Stimulated activated naive CD4-positive, alpha-beta T cell treated with Interleukin-2 at 50 U/mL for 16 hours (primary cell): ENCODE results near the gene SMCHD1.

ENCODE experiments used
- DNase-seq: peaks from one replicate; lab custom pipeline; 2025; lab: John Stamatoyannopoulos, UW

SMCHD1 gene

DNA sequence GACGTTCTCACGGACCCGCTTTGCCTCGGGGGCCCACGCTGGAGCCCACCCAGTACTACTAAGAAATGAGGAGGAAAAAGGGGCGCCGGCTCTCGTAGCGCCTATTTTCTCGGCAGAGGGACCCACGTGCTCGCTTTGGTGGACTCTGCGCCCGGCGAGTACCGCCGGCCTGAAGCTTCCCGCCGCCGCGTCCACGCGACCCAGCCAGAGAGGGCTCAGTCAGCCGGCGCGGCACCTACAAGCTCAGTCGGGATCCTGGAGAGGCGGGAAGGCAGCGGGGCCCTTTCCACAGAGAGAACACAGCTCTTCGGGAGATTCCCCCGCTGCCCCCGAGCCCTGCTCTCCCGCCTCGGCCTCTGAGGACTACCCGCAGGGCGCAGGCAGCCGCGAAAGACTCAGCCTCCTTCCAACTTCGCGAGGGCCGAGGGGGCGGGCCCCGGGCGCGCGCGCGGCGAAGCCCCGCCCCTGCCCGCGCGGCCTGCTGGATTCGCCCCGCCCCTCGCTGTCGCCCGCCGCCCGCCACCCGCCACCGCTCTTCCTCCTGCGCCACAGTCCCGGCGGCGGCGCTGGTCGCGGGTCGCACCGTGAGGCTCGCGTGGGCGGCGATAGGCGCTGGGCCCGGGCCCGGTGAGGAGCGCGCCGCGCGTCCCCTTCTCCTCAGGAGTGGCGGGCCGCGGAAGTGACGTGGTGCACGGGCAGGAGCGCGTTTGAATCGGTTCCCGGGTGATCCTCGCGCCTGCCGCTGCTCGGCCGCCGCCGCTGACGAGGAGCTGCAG is at the start of gene SMCHD1:
TSS of gene SMCHD1 (plus strand) at position 549 of the 776 bp plus-strand sequence. CDS start 350 bp downstream, outside the sequence.
- peak; percentile 88 for DNase-seq

GRCh38 chr18:2606335-2606734 is 49.2 kb upstream of the SMCHD1 start:
- DNase-seq = no peak

- no peak for DNase-seq
Observed at GRCh38 chr18:2609604-2610003, 45.9 kb upstream of the SMCHD1 start.

- DNase-seq = no peak
Observed at GRCh38 chr18:2610549-2610948, 45.0 kb upstream of the SMCHD1 start.

DNA sequence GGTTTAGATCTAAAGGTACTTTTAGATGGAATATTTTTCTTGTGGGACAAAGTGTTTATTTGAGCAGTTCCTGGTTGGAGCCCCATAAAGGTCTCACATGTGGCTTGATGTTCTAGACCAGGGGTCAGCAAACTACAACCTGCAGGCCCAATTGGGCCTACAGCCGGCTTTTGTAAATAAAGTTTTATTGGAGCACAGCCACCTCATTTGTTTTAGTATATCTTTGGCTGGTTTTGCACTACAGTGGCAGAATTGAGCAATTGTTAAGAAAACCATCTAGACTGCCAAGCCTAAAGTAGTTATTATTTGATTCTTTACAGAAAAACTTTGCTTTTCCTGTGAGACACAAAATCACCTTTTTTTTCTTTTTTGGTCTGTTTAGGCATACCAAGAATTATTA is 42.5 kb upstream of the SMCHD1 start:
- no peak for DNase-seq

DNA sequence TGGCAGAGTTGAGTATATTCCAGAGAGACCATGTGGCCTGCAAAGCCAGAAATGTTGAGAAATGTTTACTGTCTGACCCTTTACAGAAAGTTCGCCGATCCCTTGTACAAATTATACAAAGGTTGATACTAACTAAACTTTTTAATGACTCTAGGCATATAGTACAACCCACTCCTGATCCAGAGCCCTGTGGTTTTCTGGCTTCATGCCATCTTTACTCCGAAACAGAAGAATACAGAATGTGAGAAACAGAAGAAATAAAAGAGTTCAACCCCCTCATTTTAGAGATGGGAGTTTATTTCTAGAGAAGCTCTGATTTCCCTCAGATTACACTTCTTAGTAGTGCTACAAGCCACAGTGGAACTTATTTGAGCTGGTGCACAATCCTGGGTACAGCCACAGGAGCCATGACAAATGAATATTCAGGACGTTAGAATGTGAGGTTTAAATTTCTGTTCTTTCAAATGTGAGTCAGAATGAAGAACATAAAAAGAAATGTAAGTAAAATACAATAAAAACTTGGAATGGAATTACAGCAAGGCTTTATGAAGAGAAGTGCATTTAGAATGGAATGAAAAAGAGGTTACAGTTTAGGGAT is 38.0 kb upstream of the SMCHD1 start:
- DNase-seq = no peak

- no peak for DNase-seq
Observed at GRCh38 chr18:2618009-2618408, 37.5 kb upstream of the SMCHD1 start.

GRCh38 chr18:2625217-2625616 is 30.3 kb upstream of the SMCHD1 start:
- no peak for DNase-seq

DNA sequence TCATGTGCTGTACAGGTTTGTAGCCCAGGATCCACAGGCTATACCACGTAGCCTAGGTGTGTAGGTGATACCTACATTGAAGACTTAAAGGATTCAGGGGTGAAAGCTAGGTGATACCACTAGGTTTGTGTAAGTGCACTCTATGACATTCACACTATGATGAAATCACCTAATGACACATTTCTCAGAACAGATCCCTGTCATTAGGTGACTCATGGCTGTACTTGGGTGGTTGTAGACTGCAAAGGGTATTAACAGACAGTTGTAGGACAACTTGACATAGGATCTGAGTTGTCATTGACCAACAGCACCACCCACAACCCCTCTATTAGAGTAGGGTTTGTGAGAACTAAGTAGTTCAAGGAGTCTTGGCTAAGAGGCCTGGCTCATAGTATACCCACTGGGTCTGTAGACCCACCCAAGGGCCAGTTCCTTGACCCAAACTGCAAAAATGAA is 27.7 kb upstream of the SMCHD1 start:
- DNase-seq = peak; percentile 27

GRCh38 chr18:2629003-2629402 is 26.5 kb upstream of the SMCHD1 start:
- no peak for DNase-seq

GRCh38 chr18:2635586-2635985 is 19.9 kb upstream of the SMCHD1 start:
- no peak for DNase-seq

DNA sequence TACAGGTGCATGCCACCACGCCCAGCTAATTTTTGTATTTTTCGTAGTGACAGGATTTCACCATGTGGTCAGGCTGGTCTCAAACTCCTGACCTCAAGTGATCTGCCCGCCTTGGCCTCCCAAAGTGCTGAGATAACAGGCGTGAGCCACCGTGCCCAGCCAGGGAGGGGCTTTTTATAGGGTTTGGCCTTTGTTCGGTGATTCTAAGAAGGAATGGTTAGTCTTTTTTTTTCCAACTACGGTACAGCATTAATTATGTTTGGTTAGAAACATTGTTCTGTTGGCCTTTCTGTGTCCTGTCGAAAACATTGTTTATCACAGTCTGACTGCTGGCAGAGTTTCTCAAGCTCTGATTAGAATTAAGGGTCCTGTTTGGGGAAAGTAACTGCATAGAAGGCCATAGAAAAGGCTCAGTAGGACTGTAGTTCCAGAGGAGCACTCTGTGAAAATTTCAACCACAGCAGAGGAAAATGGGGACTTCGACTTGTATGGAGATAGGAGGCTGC is 19.3 kb upstream of the SMCHD1 start:
- DNase-seq = no peak

DNA sequence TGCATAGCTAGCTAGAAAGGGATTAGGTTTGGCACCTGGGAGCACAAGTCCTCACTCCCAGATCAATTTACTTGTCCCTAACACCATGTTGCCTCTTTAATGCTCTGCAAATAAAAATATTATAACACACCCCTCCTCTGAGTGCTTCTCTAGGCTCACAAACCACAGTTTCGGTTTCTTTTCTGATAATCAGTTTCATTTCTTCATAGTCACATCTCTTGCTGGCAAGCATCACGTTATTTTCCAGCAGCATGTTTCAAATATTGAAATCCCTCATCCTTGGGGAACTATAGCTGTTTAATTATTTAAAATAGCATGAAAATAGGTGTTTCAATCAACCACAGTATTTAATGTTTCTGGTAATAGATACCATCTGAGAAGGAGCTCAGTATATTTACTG is 13.9 kb upstream of the SMCHD1 start:
- DNase-seq = no peak

- no peak for DNase-seq
Observed at GRCh38 chr18:2642771-2643170, 12.8 kb upstream of the SMCHD1 start.

DNA sequence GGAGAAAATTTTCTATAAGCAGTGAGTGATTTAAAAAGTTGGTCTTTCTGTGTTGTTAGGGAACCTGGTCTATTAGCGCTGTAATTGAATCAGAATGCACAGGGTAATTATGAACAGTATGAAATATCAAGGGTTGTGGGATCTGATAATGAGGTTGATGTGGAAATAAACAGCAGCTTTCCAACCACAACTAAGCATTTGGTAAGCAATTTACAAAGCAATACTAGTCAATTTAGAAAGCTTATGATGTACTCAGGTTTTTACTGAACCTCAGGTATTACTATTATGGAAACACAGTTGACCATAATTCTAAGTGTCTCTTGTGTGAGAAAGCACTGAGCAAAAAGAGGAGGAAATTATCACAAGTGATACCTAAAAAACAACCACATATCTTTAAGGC is 11.0 kb upstream of the SMCHD1 start:
- DNase-seq = no peak

DNA sequence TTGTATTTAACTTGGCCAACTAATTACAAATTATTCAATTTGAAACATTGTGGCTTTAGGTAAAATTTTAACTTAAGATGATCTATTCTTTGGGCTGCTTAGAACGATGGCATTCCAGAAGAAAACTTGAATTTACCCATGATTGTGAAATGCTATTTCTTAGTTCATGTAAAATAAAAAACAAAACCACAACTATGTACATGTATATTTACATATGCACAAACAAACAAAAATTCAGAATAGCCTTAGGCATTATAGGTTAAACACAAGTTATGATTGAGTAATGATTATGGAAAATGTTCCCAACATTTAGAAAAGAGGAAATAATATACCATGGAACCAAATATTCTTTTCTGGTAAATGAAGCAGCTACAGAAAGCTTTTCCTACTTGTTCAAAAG is 3.5 kb upstream of the SMCHD1 start:
- DNase-seq = no peak

DNA sequence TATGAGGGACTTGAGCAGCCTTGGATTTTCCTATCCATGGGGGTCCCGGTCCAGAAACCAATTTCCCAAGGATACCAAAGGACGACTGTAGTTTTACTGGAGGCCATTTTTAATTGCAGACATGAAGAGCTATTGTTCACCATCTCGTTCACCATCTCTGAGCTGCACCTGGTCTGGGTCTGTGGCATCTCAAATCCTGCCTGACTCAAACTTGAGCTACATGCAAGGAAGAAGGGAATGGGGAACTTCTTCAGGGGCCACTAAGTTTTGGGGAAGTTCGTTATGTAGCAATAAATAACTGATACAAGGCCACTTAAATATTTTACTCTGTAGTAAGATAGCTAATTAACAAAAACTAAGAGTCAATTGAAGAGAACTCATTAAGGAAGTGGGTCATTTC is 2.1 kb upstream of the SMCHD1 start:
- no peak for DNase-seq

DNA sequence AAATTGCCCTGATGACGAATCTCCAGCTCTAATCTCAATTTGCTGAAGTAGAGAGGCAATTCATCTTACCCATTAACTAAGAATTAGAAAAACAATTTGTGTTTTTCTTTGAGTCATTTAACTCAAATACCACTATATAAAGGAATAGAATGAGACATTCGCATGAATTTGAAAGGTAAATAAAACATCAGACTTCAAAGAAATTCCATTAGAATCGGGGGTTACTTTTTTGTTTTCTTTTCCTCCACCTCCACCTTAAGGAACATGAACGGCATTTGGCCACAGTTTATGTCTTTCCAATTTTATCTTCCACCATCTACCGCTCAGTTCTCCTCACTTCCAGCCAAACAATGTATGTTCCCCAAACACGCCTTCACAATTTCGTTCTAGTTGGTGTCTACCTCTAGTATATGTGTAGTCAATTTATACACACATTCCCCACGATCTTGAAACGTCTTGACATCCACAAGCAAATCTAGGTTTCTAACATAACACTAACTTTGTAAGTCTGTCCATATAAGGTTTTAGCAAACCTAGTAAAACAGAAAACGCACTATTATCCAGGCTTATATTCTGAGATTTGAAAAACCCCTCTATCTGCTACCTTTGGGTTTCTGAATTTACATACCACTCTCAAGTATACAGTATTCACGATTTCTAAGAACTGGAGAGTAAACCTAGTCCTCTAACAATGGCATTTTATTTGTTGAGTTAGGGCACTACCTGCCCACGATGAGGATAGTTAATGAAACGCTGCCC is 1.2 kb upstream of the SMCHD1 start:
- DNase-seq = no peak

DNA sequence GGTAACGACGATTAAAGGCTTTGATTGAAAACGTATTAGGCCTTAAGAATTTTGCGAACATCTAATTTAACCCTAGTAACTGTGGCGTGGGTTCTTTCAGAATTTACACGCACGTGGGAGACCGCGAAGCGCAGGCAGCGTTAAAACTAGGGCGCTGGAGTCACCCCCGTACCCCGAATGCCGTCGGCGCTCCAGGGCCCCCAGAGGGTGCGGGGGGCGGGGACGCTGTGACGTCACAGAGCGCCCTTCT is 673 bp upstream of the SMCHD1 start:
- DNase-seq = peak; percentile 66

DNA sequence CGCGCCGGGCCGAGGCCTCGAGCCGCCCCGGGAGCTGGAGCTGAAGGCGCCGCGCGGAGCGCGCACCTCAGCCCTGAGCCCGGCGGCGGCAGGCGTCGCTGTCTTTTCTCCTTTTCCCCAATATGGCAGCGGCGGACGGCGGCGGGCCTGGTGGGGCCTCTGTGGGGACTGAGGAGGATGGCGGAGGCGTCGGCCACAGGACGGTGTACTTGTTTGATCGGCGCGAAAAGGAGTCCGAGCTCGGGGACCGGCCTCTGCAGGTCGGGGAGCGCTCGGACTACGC is 369 bp downstream of the SMCHD1 start:
- peak; percentile 68 for DNase-seq

DNA sequence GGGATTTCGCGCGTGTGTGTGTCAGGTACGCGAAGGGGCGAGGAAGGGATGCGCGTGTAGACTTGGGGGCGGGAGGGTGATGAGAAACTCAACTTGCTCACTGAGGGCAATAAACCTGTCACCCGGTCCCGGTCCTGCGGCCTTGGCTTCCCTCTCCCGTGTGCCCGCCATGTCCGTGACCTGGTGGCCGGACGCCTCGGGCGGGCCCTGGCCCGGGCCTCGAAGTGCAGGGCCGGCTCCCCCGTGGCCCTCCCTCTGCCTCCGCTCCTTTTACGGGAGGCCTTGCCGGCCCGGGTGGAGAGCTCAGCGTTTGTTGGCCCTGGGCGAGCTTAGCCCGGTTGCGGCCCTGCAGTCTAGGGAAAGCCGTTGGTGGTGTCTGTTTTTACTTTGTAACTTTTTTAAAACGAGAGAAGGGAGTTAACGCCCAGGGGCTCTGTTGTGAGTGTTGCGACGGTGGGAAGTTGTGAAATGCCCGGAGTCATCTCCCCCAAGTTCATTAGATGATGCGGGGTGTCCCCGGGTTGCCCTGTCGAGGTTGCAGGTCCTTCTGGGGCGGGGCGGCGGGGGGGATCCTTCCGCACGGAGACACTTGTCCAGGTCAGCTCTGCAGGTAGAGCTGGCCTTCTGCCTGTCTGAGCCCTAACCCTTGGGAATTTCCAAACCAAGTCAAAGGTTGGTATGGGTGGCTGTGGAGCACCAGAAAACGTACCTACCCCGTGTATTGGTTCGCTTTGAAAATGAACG is 883 bp downstream of the SMCHD1 start:
- peak; percentile 44 for DNase-seq

- DNase-seq = no peak
Observed at GRCh38 chr18:2656981-2657512, 1.5 kb downstream of the SMCHD1 start.
